ENCODE results near the gene ZNF555.

The ZNF555 gene

DNA sequence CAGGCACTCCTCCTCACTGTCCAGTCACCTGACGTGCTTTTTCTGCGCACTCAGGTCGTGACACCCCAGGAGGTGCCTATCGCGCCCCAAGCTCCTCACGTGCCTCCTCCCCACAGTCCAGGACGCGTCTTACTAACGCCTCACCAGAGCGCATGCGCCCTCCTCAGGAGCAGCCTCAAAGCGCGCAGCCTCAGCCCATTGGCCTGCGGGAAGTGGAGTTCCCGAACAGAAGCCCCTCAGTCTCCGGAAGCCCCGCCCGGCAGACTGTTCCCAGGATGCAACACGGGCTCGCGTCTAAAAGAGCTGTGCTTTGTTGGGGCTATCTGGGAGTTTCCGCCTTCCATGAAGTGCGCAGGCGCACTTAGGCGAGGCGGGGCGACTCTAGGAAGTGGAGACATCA is 17.6 kb downstream of the ZNF555 start:
- TF ChIP-seq SIN3A (IDR thresholded peaks at IDR 0.05; ENCODE audit: borderline replicate concordance, insufficient read depth, low read length): no peak

DNA sequence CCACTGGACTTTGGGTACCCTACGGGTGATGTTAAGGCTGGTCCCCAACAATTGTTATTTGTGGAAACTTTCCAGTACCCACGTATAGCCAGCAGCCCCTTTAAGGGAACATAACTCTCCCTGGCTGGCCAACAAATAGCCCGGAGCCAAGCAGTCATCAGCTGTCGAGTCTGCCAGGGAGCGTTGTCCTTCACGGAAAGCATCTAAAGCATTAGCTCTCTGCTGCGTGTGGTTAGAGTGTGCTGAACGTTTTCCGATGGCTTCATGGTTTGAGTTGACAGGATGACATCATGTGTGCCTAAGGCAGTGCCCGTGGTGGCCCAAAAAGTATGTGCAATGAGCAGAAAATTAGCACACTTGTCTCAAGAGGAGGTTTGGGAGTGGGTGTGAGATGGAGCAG is 22.5 kb downstream of the ZNF555 start:
- no peak for TF ChIP-seq POLR2AphosphoS5 (IDR thresholded peaks at IDR 0.05; ENCODE audit: low read depth, low read length)
- TF ChIP-seq, protein P1, sequence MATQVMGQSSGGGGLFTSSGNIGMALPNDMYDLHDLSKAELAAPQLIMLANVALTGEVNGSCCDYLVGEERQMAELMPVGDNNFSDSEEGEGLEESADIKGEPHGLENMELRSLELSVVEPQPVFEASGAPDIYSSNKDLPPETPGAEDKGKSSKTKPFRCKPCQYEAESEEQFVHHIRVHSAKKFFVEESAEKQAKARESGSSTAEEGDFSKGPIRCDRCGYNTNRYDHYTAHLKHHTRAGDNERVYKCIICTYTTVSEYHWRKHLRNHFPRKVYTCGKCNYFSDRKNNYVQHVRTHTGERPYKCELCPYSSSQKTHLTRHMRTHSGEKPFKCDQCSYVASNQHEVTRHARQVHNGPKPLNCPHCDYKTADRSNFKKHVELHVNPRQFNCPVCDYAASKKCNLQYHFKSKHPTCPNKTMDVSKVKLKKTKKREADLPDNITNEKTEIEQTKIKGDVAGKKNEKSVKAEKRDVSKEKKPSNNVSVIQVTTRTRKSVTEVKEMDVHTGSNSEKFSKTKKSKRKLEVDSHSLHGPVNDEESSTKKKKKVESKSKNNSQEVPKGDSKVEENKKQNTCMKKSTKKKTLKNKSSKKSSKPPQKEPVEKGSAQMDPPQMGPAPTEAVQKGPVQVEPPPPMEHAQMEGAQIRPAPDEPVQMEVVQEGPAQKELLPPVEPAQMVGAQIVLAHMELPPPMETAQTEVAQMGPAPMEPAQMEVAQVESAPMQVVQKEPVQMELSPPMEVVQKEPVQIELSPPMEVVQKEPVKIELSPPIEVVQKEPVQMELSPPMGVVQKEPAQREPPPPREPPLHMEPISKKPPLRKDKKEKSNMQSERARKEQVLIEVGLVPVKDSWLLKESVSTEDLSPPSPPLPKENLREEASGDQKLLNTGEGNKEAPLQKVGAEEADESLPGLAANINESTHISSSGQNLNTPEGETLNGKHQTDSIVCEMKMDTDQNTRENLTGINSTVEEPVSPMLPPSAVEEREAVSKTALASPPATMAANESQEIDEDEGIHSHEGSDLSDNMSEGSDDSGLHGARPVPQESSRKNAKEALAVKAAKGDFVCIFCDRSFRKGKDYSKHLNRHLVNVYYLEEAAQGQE (IDR thresholded peaks at IDR 0.05; ENCODE audit: insufficient read depth in 1 of 2, low read depth in 2 of 2, low read length in 2 of 2): no peak

DNA sequence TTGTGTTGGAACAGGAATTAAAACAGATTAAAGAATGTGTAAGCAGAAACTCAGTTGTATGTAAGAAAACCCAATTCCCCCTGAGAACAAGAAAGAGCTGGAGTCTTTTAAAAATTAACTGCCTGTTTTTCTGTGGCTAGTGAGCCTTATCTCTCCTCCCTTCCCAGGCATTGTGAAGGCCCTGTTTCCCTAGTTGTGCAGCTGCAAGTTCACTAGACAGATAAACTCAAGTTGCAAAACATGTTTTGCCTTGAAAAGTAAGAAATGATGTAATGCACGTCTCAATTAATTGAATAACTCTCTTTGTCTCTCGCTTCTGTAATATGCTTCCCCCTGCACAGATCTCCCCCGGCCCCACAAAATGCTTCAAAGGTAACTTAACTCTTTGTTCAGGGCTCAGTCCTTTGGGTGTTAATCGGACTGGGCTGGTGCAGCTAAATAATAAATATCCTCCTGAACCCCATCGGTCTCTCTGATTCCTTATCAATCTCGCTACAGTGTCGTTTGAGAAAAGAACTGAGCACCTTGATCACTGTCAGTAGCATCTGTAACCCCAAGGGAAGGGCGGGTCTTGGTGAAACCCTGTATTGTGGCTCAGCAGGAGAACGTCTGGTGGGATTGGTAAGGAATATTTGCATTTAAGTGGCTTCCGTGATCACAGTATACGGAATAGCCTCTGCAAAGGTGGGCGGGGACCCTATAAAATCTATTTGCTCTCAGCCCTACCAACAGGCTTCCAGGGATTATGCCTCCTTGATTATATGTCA is 24.2 kb downstream of the ZNF555 start:
- TF ChIP-seq SIN3A (IDR thresholded peaks at IDR 0.05; ENCODE audit: borderline replicate concordance, insufficient read depth, low read length) (no peak), TAF1 (IDR thresholded peaks at IDR 0.05; ENCODE audit: borderline replicate concordance, insufficient read depth, low read length) (no peak), POLR2AphosphoS5 (IDR thresholded peaks at IDR 0.05; ENCODE audit: low read depth, low read length) (no peak), FOXP2 (optimal IDR thresholded peaks at IDR 0.05; ENCODE audit: borderline replicate concordance, extremely low read depth, extremely low read length, insufficient read depth) (no peak)
- TF ChIP-seq, protein P1 (IDR thresholded peaks at IDR 0.05; ENCODE audit: insufficient read depth in 1 of 2, low read depth in 2 of 2, low read length in 2 of 2): no peak

DNA sequence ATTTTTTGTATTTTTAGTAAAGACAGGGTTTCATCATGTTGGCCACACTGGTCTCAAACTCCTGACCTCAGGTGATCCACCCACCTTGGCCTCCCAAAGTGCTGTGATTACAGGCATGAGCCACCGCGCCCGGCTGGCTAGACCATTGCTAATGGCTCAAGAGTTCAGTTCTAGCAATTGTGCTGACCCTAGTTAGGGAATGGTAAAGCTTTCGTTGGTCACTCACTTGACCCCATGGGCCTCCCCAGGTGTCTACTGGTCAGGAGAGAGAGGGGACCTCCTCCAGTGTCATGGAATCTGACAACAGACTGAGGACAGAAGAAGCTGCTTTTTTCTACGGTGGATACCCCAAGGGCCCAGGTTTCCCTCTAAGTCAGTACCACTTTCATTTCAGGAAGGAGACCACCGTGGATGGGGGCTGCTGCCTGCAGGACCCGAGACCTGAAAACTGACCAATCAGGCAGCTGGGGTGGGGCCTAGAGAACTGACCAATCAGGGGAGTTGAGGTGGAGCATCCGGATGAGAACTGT is 25.3 kb downstream of the ZNF555 start:
- TF ChIP-seq POLR2AphosphoS5 (IDR thresholded peaks at IDR 0.05; ENCODE audit: low read depth, low read length): no peak
- TF ChIP-seq, protein P1 (IDR thresholded peaks at IDR 0.05; ENCODE audit: insufficient read depth in 1 of 2, low read depth in 2 of 2, low read length in 2 of 2): no peak
- TF ChIP-seq SIN3A (IDR thresholded peaks at IDR 0.05; ENCODE audit: borderline replicate concordance, insufficient read depth, low read length): no peak
- TF ChIP-seq FOXP2 (optimal IDR thresholded peaks at IDR 0.05; ENCODE audit: borderline replicate concordance, extremely low read depth, extremely low read length, insufficient read depth): no peak

DNA sequence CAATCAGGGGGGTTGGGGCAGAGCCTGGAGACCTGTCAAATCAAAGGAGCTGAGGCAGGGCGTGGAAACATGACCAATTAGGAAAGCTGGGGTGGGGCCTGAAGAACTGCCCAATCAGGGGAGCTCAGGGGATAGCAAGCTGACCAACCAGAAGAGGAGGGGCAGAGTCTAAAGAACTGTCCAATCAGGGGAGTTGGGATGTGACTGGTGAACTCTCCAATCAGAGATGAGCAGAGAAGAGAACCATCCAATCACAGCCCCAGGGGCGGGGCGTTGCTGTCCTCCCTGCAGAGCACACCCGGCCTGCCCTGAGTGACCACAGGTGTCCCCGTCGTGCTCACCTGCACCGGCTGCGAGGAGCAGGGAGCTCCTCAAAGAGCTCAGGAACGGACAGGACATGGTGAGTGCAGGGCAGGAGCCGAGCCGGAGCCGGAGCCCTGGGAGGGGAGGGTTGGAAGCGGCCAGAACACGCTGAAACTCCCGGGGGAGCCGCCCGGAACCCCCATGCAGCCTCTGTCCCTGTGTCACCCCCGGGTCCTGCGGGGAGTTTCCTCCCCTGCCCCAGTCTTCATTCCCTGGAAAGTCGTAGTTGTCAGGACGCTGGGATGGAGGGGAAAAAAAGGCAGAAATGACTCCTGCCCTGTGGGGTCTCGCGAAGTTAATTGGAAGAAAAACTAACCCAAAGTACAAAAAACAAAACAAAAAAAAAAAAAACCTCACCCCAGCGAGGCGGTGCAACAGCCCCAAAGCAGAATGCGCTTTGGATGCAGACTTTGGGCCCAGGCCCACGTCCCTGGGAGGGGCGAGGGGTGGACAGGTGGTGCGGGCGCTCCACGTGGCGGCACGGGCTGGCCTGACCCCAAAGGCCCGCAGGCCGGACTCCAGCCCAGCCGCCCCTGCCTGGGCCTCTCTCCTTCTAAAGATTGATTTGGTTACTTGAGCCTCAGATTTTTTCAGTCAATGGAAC is 26.0 kb downstream of the ZNF555 start, which contains the start of gene ZNF556:
Gene ZNF556 (plus strand): TSS at position 311 of the 967 bp plus-strand sequence. CDS start 87 bp downstream, at position 398.
- TF ChIP-seq SIN3A (IDR thresholded peaks at IDR 0.05; ENCODE audit: borderline replicate concordance, insufficient read depth, low read length) (no peak), POLR2AphosphoS5 (IDR thresholded peaks at IDR 0.05; ENCODE audit: low read depth, low read length) (no peak), FOXP2 (optimal IDR thresholded peaks at IDR 0.05; ENCODE audit: borderline replicate concordance, extremely low read depth, extremely low read length, insufficient read depth) (no peak), TAF1 (IDR thresholded peaks at IDR 0.05; ENCODE audit: borderline replicate concordance, insufficient read depth, low read length) (no peak)
- TF ChIP-seq, protein P1 (IDR thresholded peaks at IDR 0.05; ENCODE audit: insufficient read depth in 1 of 2, low read depth in 2 of 2, low read length in 2 of 2): no peak
